Choroid plexus epithelial cell (primary cell): ENCODE measurements around the gene APMAP.

Source experiments
- DNase-seq: peaks from one replicate; pipeline ENCODE4 v3.0.0-alpha.2; 2010; ENCODE audit warnings: low read depth
- H3K4me3 ChIP-seq: 2 replicates; pipeline ENCODE4 v1.5.1; 2011; ENCODE audit warnings: low read depth, mild to moderate bottlenecking, control low read depth, low read length, moderate library complexity
- CTCF ChIP-seq: conservative IDR thresholded peaks from 2 replicates; pipeline ENCODE4 v1.5.1; 2011; ENCODE audit warnings: low read depth, mild to moderate bottlenecking, control low read depth, inconsistent platforms, low read length, moderate library complexity

Gene APMAP

GRCh38 chr20:24992487-24993205 lies at the start of gene APMAP:
Gene APMAP, minus strand, starts transcription at chr20:24992751. Its CDS starts 63 bp downstream, at chr20:24992688.
- peak within 1 kb of the TSS; percentile 94 for H3K4me3 ChIP-seq
- peak; percentile 92 for DNase-seq
- no peak for TF ChIP-seq CTCF

GRCh38 chr20:25041813-25042530 lies 49.4 kb upstream of the APMAP start:
- TF ChIP-seq CTCF: no peak
- no peak overlapping the region for H3K4me3 ChIP-seq
- no peak for DNase-seq

- H3K4me3 ChIP-seq: no peak overlapping the region
- no peak for TF ChIP-seq CTCF
- peak; percentile 94 for DNase-seq
These were observed 47.9 kb upstream of the APMAP start for GRCh38 chr20:25040438-25040831.

- TF ChIP-seq CTCF: no peak
- peak; percentile 51 for DNase-seq
- H3K4me3 ChIP-seq: no peak overlapping the region
These were observed 47.3 kb upstream of the APMAP start for GRCh38 chr20:25039697-25040437.

GRCh38 chr20:25038591-25039015 lies 46.1 kb upstream of the APMAP start:
- no peak for DNase-seq
- no peak for TF ChIP-seq CTCF
- H3K4me3 ChIP-seq: no peak overlapping the region

- TF ChIP-seq CTCF: no peak
- no peak overlapping the region for H3K4me3 ChIP-seq
- no peak for DNase-seq
These were observed 45.5 kb upstream of the APMAP start for GRCh38 chr20:25038103-25038410.
